HCT116 (cell line): ENCODE measurements around the gene TUT1. TPM values are rescaled to one million over a fixed set of nuclear protein-coding genes. Genes with fewer than 3 reads are reported as not detected.

ENCODE experiments used
- ATAC-seq: fragments of 200-7000 bp; cut with Tn5 transposase; 2 replicates; pipeline ENCODE4 v1.9.1; 2020; ENCODE audit warnings: mild to moderate bottlenecking, moderate library complexity
- BruUV-seq: library from RNA; stranded (reverse); fragments of 400-500 nt; replicated peaks from 2 replicates; lab custom pipeline; 2021; lab: Mats Ljungman, UMichigan
- CTCF ChIA-PET: fragments of 300-600 bp; sonication (Branson Sonifier 250); formaldehyde crosslinking; loops from one replicate; lab custom pipeline; 2021; ENCODE audit warnings: antibody characterized with exemption; lab: Charles Lee
- POLR2A ChIA-PET: fragments of 300-600, 350-600 bp; sonication (Branson Sonifier 250); formaldehyde crosslinking; loops from one replicate; lab custom pipeline; 2021; ENCODE audit warnings: antibody characterized with exemption; lab: Charles Lee
- RAD21 ChIA-PET, 2 experiments: fragments of 300-600 bp; sonication (Branson Sonifier 250); formaldehyde crosslinking; loops; one replicate each; lab custom pipeline; 2023; ENCODE audit warnings: low total read pairs in 2 of 2; ENCODE audit not compliant: uncharacterized antibody in 2 of 2, unreplicated experiment in 2 of 2, low non-redundant PET in 1 of 2; lab: Charles Lee
- DNase-seq: peaks from one replicate; pipeline ENCODE4 v3.0.0-alpha.2; 2010; ENCODE audit warnings: low read depth, low spot score
- H2AFZ ChIP-seq: fragments of 200-600 bp; shearing (Covaris generic), sonication (generic); 2 replicates; pipeline ENCODE4 v1.6.1; 2017; ENCODE audit warnings: low read depth, mixed run types, mixed read lengths, antibody characterized with exemption, low read length; ENCODE audit not compliant: poor library complexity, severe bottlenecking
- H3K27ac ChIP-seq: 2 replicates; pipeline ENCODE4 v1.5.1; 2012; ENCODE audit warnings: low read depth, low read length
- H3K27me3 ChIP-seq: fragments of 200-600 bp; sonication (generic); 2 replicates; pipeline ENCODE4 v1.6.1; 2016; ENCODE audit warnings: mixed run types, low read length, mixed read lengths; ENCODE audit not compliant: insufficient read depth
- H3K36me3 ChIP-seq, 2 experiments: fragments of 200-500 bp in 1 of 2; fragments of 200-600 bp in 1 of 2; sonication (Bioruptor generic) in 1 of 2; sonication (generic) in 1 of 2; 2 replicates each; pipeline versions ENCODE4 v1.5.1 to v1.6.1; 2014 to 2016; ENCODE audit warnings: low read length in 2 of 2, inconsistent platforms in 1 of 2, mixed read lengths in 1 of 2, mixed run types in 1 of 2; ENCODE audit not compliant: insufficient read depth in 2 of 2, control insufficient read depth in 1 of 2
- H3K4me1 ChIP-seq, 2 experiments: fragments of 200-600 bp in 1 of 2; sonication (generic) in 1 of 2; 2 replicates each; pipeline versions ENCODE4 v1.5.1 to v1.6.1; 2012 to 2017; ENCODE audit warnings: low read length in 2 of 2, inconsistent platforms in 1 of 2, mild to moderate bottlenecking in 1 of 2, mixed read lengths in 1 of 2, mixed run types in 1 of 2, moderate library complexity in 1 of 2; ENCODE audit not compliant: insufficient read depth in 2 of 2, control insufficient read depth in 1 of 2
- H3K4me2 ChIP-seq: fragments of 200-600 bp; sonication (generic); 2 replicates; pipeline ENCODE4 v1.6.1; 2017; ENCODE audit warnings: mixed run types, low read length, mixed read lengths
- H3K4me3 ChIP-seq, 2 experiments: fragments of 200-600 bp in 1 of 2; sonication (generic) in 1 of 2; replicated peaks in 1 of 2; 2 replicates each; pipeline ENCODE4 v1.5.1; 2011 to 2016; ENCODE audit warnings: low read length in 2 of 2, control low read depth in 1 of 2, low read depth in 1 of 2, mild to moderate bottlenecking in 1 of 2, mixed read lengths in 1 of 2, mixed run types in 1 of 2
- H3K79me2 ChIP-seq: fragments of 200-600 bp; sonication (generic); 2 replicates; pipeline ENCODE4 v1.6.1; 2017; ENCODE audit warnings: mild to moderate bottlenecking, mixed run types, low read length, moderate library complexity, mixed read lengths; ENCODE audit not compliant: insufficient read depth
- H3K9ac ChIP-seq: fragments of 200-600 bp; sonication (generic); 2 replicates; pipeline ENCODE4 v1.6.1; 2016; ENCODE audit warnings: low read length, mixed read lengths
- H3K9me2 ChIP-seq: fragments of 200-600 bp; sonication (generic), shearing (Covaris generic); 2 replicates; pipeline ENCODE4 v1.6.1; 2017; ENCODE audit warnings: mixed run types, mild to moderate bottlenecking, moderate library complexity; ENCODE audit not compliant: insufficient read depth
- H3K9me3 ChIP-seq, 2 experiments: fragments of 200-500 bp in 1 of 2; fragments of 200-600 bp in 1 of 2; sonication (Bioruptor generic) in 1 of 2; sonication (generic) in 1 of 2; 2 replicates each; pipeline ENCODE4 v1.6.1; 2014 to 2017; ENCODE audit warnings: low read length in 2 of 2, mixed read lengths in 2 of 2, inconsistent platforms in 1 of 2, low read depth in 1 of 2, mild to moderate bottlenecking in 1 of 2, mixed run types in 1 of 2, moderate library complexity in 1 of 2; ENCODE audit not compliant: control insufficient read depth in 1 of 2, insufficient read depth in 1 of 2
- H4K20me1 ChIP-seq: fragments of 200-600 bp; sonication (generic), shearing (Covaris generic); 2 replicates; pipeline ENCODE4 v1.6.1; 2017; ENCODE audit warnings: mixed run types, mild to moderate bottlenecking, moderate library complexity; ENCODE audit not compliant: insufficient read depth
- CBX3 ChIP-seq: IDR thresholded peaks from 2 replicates; pipeline ENCODE4 v1.6.1; 2012; ENCODE audit warnings: low read depth
- FOSL1 ChIP-seq: IDR thresholded peaks from 2 replicates; pipeline ENCODE4 v1.6.1; 2012; ENCODE audit warnings: low read depth
- JUND ChIP-seq: IDR thresholded peaks from 2 replicates; pipeline ENCODE4 v1.6.1; 2012
- POLR2AphosphoS5 ChIP-seq: IDR thresholded peaks from 2 replicates; pipeline ENCODE4 v1.6.1; 2011; ENCODE audit warnings: mild to moderate bottlenecking, low read depth, low read length, moderate library complexity
- REST ChIP-seq: IDR thresholded peaks from 2 replicates; pipeline ENCODE4 v1.6.1; 2012; ENCODE audit warnings: low read depth
- SIN3A ChIP-seq: IDR thresholded peaks from 2 replicates; pipeline ENCODE4 v1.6.1; 2012; ENCODE audit warnings: low read depth
- ZFX ChIP-seq: fragments of 450-650 bp; IDR thresholded peaks from 2 replicates; pipeline ENCODE4 v1.6.1; 2017
- intact Hi-C: fragments of 100-400 bp; cut with micrococcal nuclease; formaldehyde crosslinking; loops from 2 replicates; pipeline ENCODE4 v1.10.0; 2022
- total RNA-seq: library from RNA; stranded (reverse); gene quantifications from one replicate; pipeline ENCODE4 v1.2.1, GENCODE V29; 2021; ENCODE audit not compliant: unreplicated experiment

Gene TUT1
- total RNA-seq, 1 experiment from 2014 or later, result 49.0 TPM

- no TSS peak for BruUV-seq
- Histone ChIP-seq H4K20me1 (no peaks in the 10 kb centered on the region), H3K4me1 (peaks cover 13 to 44% of the 10 kb centered on the region in 2 experiments), H3K27ac (peak overlapping the region; percentile 99), H3K9me2 (no peaks in the 10 kb centered on the region), H3K36me3 (peaks cover 27 to 31% of the 10 kb centered on the region in 2 experiments; a peak in 3 of 4 replicates), H3K4me3 (peak overlapping the region; percentile 92 to 94), H3K9ac (peak overlapping the region; percentile 99), H2AFZ (no peak overlapping the region), H3K79me2 (peaks cover 57% of the 10 kb centered on the region), H3K4me2 (peak overlapping the region; percentile 88), H3K9me3 (no peaks in the 10 kb centered on the region), H3K27me3 (no peaks in the 10 kb centered on the region)
- ChIA-PET POLR2A (interaction anchor here (1.1 to 4.5 kb wide), 5 partner anchors 9 to 241 kb away, joined by 3 to 40 read pairs (median 9); partner anchors contain the start of genes C11orf98, CSKMT and TUT1), RAD21 (interaction anchor here in 1 of 2 experiments (1.5 kb wide), 1 partner anchor 8 kb away, joined by 4 read pairs; no protein-coding TSS in a partner anchor), CTCF (interaction anchor here (1.7 kb wide), 1 partner anchor 9 kb away, joined by 6 read pairs; the partner anchor contains the start of gene TUT1)
- intact Hi-C loops, result loop anchor here (1.0 kb wide), 1 partner anchor 9 kb away; the partner anchor contains the start of gene TUT1
- no peak for ATAC-seq
- no peak for DNase-seq
- TF ChIP-seq ZFX (no peak), CBX3 (no peak), POLR2AphosphoS5 (no peak), JUND (no peak), SIN3A (no peak), REST (no peak), FOSL1 (no peak)
These were observed 9.2 kb upstream of the TUT1 start for GRCh38 chr11:62600367-62601121.
